Suprapubic skin (tissue), 4 donors: ENCODE data around the gene MRGPRG.

Experiments
- CTCF ChIP-seq, 2 donors: fragments of 200-600 bp in 1 of 2; fragments of 450-650 bp in 1 of 2; sonication (generic) in 1 of 2; IDR thresholded peaks; one replicate each; pipeline ENCODE4 v1.5.1; 2016 to 2019; ENCODE audit warnings: antibody characterized with exemption in 2 of 2, mild to moderate bottlenecking in 1 of 2, moderate library complexity in 1 of 2
- POLR2A ChIP-seq, 2 donors: fragments of 450-650 bp; IDR thresholded peaks; one replicate each; pipeline ENCODE4 v1.6.1; 2017; ENCODE audit warnings: antibody characterized with exemption in 2 of 2, mild to moderate bottlenecking in 2 of 2, moderate library complexity in 2 of 2
- POLR2AphosphoS5 ChIP-seq, 3 donors: sonication (generic); formaldehyde crosslinking; IDR thresholded peaks; one replicate each; pipeline ENCODE4 v1.6.1; 2017; ENCODE audit warnings: antibody characterized with exemption in 3 of 3

- no peak for TF ChIP-seq CTCF (IDR thresholded peaks at IDR 0.05)
- no peak for TF ChIP-seq POLR2AphosphoS5 (IDR thresholded peaks at IDR 0.05)
- no peak for TF ChIP-seq POLR2A (IDR thresholded peaks at IDR 0.05)
Measured at GRCh38 chr11:3184732-3185347, 33.8 kb downstream of the MRGPRG start.
